Measurements from ENCODE around the gene DNHD1.

The DNHD1 gene

GRCh38 chr11:6567371-6567745, 70.3 kb downstream of the DNHD1 start:
- H4K8ac ChIP-seq (ENCODE audit: low read depth, low read length): no peak overlapping the region
- no peaks in the 10 kb centered on the region for H3K79me1 ChIP-seq (ENCODE audit: low read length)
- no peak overlapping the region for H3K23ac ChIP-seq (ENCODE audit: low read length)
- H3K4me3 ChIP-seq (ENCODE audit: low read depth, low read length): no peak overlapping the region
- no peak overlapping the region for H4K91ac ChIP-seq (ENCODE audit: low read depth, low read length)
- no peak overlapping the region for H3K14ac ChIP-seq (ENCODE audit: low read length)
- H2AFZ ChIP-seq (ENCODE audit: insufficient read depth, low read length, poor library complexity): no peak overlapping the region
- no peak overlapping the region for H3K9ac ChIP-seq (ENCODE audit: low read length)
- no peak overlapping the region for H2BK12ac ChIP-seq (ENCODE audit: low read length)
- H3K4me2 ChIP-seq (ENCODE audit: low read length): no peak overlapping the region
- H3K79me2 ChIP-seq (ENCODE audit: control insufficient read depth, insufficient read depth, low read length, poor library complexity): no peaks in the 10 kb centered on the region
- H3K4me1 ChIP-seq (ENCODE audit: control insufficient read depth in 1 of 2, insufficient read depth in 2 of 2, low read length in 2 of 2): peaks cover 4 to 5% of the 10 kb centered on the region in 2 experiments
- no peak overlapping the region for H2BK120ac ChIP-seq (ENCODE audit: insufficient read depth, low read length, poor library complexity)
- H3K36me3 ChIP-seq (ENCODE audit: control insufficient read depth in 1 of 2, insufficient read depth in 2 of 2, low read length in 2 of 2): no peaks in the 10 kb centered on the region
- no CpG with 5 or more reads among the region's 7 CpGs for WGBS (ENCODE audit: extremely low coverage, insufficient coverage, insufficient read length)
- no peak overlapping the region for H2BK5ac ChIP-seq (ENCODE audit: low read depth, low read length, poor library complexity)
- no peak overlapping the region for H3K4ac ChIP-seq (ENCODE audit: low read depth, low read length)
- H3K9me3 ChIP-seq (ENCODE audit: insufficient read depth, low read depth, low read length): peaks cover 5% of the 10 kb centered on the region
- H3K18ac ChIP-seq (ENCODE audit: low read length): no peak overlapping the region
- no peak overlapping the region for H4K12ac ChIP-seq (ENCODE audit: low read depth, low read length)
- DNase-seq: no peak
- no peak overlapping the region for H3K27ac ChIP-seq (ENCODE audit: low read depth, low read length)
- no peak overlapping the region for H2AK5ac ChIP-seq (ENCODE audit: low read length)
- no peaks in the 10 kb centered on the region for H3K27me3 ChIP-seq (ENCODE audit: insufficient read depth, low read length)

DNA sequence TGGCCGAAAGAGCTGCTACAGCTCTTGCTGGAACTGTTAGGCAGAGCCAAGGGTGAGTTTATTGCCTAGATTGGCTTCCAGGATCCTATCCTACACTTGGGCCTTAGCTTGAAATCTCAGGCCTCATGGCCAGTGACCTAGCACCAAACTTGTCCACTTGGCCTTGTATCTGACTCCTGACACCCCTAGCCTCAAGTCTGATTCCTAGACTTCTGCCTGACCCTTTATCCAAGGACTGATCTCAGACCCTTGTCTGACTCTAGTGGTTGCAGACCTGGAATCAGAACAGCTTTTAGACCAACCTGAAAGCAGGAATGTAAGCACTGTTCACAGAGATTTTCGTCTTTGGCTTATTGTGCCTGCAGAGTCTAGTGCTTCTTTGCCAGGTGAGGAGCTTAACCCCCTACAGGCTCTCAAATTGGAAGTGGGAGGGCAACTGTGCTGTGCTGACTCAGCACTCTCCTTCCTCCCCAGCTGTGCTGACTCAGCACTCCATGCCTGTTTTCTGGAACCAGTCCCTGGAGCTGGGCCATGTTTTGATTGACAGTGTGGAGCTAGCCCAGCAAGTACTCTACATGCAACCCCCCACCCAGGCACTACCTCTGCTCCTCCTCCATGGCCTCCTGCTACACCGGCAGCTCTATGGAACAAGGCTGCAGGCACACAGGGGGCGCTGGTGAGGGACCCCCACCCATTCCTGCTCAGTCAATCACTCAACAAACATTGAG, 71.3 kb downstream of the DNHD1 start:
- Histone ChIP-seq H4K8ac (ENCODE audit: low read depth, low read length) (no peak overlapping the region), H3K18ac (ENCODE audit: low read length) (no peak overlapping the region), H3K4me1 (ENCODE audit: control insufficient read depth in 1 of 2, insufficient read depth in 2 of 2, low read length in 2 of 2) (peaks cover 4 to 5% of the 10 kb centered on the region in 2 experiments), H3K23ac (ENCODE audit: low read length) (no peak overlapping the region), H2AFZ (ENCODE audit: insufficient read depth, low read length, poor library complexity) (no peak overlapping the region), H4K12ac (ENCODE audit: low read depth, low read length) (no peak overlapping the region), H3K4me3 (ENCODE audit: low read depth, low read length) (no peak overlapping the region), H2BK12ac (ENCODE audit: low read length) (no peak overlapping the region), H3K79me2 (ENCODE audit: control insufficient read depth, insufficient read depth, low read length, poor library complexity) (no peaks in the 10 kb centered on the region), H3K36me3 (ENCODE audit: control insufficient read depth in 1 of 2, insufficient read depth in 2 of 2, low read length in 2 of 2) (no peaks in the 10 kb centered on the region), H3K79me1 (ENCODE audit: low read length) (no peaks in the 10 kb centered on the region), H2AK5ac (ENCODE audit: low read length) (no peak overlapping the region), H4K91ac (ENCODE audit: low read depth, low read length) (no peak overlapping the region), H3K9ac (ENCODE audit: low read length) (no peak overlapping the region), H3K9me3 (ENCODE audit: insufficient read depth, low read depth, low read length) (peaks cover 5% of the 10 kb centered on the region), H3K27ac (ENCODE audit: low read depth, low read length) (no peak overlapping the region), H3K14ac (ENCODE audit: low read length) (no peak overlapping the region), H3K27me3 (ENCODE audit: insufficient read depth, low read length) (no peaks in the 10 kb centered on the region), H2BK5ac (ENCODE audit: low read depth, low read length, poor library complexity) (no peak overlapping the region), H3K4me2 (ENCODE audit: low read length) (no peak overlapping the region), H3K4ac (ENCODE audit: low read depth, low read length) (no peak overlapping the region), H2BK120ac (ENCODE audit: insufficient read depth, low read length, poor library complexity) (no peak overlapping the region)
- WGBS (ENCODE audit: extremely low coverage, insufficient coverage, insufficient read length): no CpG with 5 or more reads among the region's 4 CpGs
- DNase-seq: no peak

GRCh38 chr11:6569706-6570105, 72.6 kb downstream of the DNHD1 start:
- WGBS (ENCODE audit: extremely low coverage, insufficient coverage, insufficient read length): 100% methylated on average over 1 of the region's 5 CpGs
- no peaks in the 10 kb centered on the region for H3K79me2 ChIP-seq (ENCODE audit: control insufficient read depth, insufficient read depth, low read length, poor library complexity)
- H3K9me3 ChIP-seq (ENCODE audit: insufficient read depth, low read depth, low read length): peaks cover 5% of the 10 kb centered on the region
- H3K79me1 ChIP-seq (ENCODE audit: low read length): no peaks in the 10 kb centered on the region
- no peak overlapping the region for H3K18ac ChIP-seq (ENCODE audit: low read length)
- no peak overlapping the region for H2BK5ac ChIP-seq (ENCODE audit: low read depth, low read length, poor library complexity)
- no peak overlapping the region for H3K27ac ChIP-seq (ENCODE audit: low read depth, low read length)
- no peak overlapping the region for H2AFZ ChIP-seq (ENCODE audit: insufficient read depth, low read length, poor library complexity)
- no peak overlapping the region for H3K4me3 ChIP-seq (ENCODE audit: low read depth, low read length)
- H2AK5ac ChIP-seq (ENCODE audit: low read length): no peak overlapping the region
- H4K8ac ChIP-seq (ENCODE audit: low read depth, low read length): no peak overlapping the region
- H2BK120ac ChIP-seq (ENCODE audit: insufficient read depth, low read length, poor library complexity): no peak overlapping the region
- H3K36me3 ChIP-seq (ENCODE audit: control insufficient read depth in 1 of 2, insufficient read depth in 2 of 2, low read length in 2 of 2): no peaks in the 10 kb centered on the region
- no peaks in the 10 kb centered on the region for H3K27me3 ChIP-seq (ENCODE audit: insufficient read depth, low read length)
- no peak overlapping the region for H3K9ac ChIP-seq (ENCODE audit: low read length)
- H4K12ac ChIP-seq (ENCODE audit: low read depth, low read length): no peak overlapping the region
- H3K4me1 ChIP-seq (ENCODE audit: control insufficient read depth in 1 of 2, insufficient read depth in 2 of 2, low read length in 2 of 2): peaks cover 4 to 5% of the 10 kb centered on the region in 2 experiments
- H3K23ac ChIP-seq (ENCODE audit: low read length): no peak overlapping the region
- DNase-seq: no peak
- no peak overlapping the region for H4K91ac ChIP-seq (ENCODE audit: low read depth, low read length)
- H3K4me2 ChIP-seq (ENCODE audit: low read length): no peak overlapping the region
- no peak overlapping the region for H2BK12ac ChIP-seq (ENCODE audit: low read length)
- H3K4ac ChIP-seq (ENCODE audit: low read depth, low read length): no peak overlapping the region
- no peak overlapping the region for H3K14ac ChIP-seq (ENCODE audit: low read length)

GRCh38 chr11:6570691-6571427, 73.8 kb downstream of the DNHD1 start:
- Histone ChIP-seq H3K9me3 (ENCODE audit: insufficient read depth, low read depth, low read length) (peaks cover 5% of the 10 kb centered on the region), H4K8ac (ENCODE audit: low read depth, low read length) (no peak overlapping the region), H3K4me3 (ENCODE audit: low read depth, low read length) (no peak overlapping the region), H3K23ac (ENCODE audit: low read length) (no peak overlapping the region), H2AFZ (ENCODE audit: insufficient read depth, low read length, poor library complexity) (no peak overlapping the region), H4K91ac (ENCODE audit: low read depth, low read length) (no peak overlapping the region), H3K4me1 (ENCODE audit: control insufficient read depth in 1 of 2, insufficient read depth in 2 of 2, low read length in 2 of 2) (peaks cover 4 to 5% of the 10 kb centered on the region in 2 experiments), H2AK5ac (ENCODE audit: low read length) (no peak overlapping the region), H2BK120ac (ENCODE audit: insufficient read depth, low read length, poor library complexity) (no peak overlapping the region), H3K79me1 (ENCODE audit: low read length) (no peaks in the 10 kb centered on the region), H3K4ac (ENCODE audit: low read depth, low read length) (no peak overlapping the region), H3K14ac (ENCODE audit: low read length) (no peak overlapping the region), H3K18ac (ENCODE audit: low read length) (no peak overlapping the region), H4K12ac (ENCODE audit: low read depth, low read length) (no peak overlapping the region), H2BK5ac (ENCODE audit: low read depth, low read length, poor library complexity) (no peak overlapping the region), H3K9ac (ENCODE audit: low read length) (no peak overlapping the region), H3K79me2 (ENCODE audit: control insufficient read depth, insufficient read depth, low read length, poor library complexity) (no peaks in the 10 kb centered on the region), H3K4me2 (ENCODE audit: low read length) (no peak overlapping the region), H3K36me3 (ENCODE audit: control insufficient read depth in 1 of 2, insufficient read depth in 2 of 2, low read length in 2 of 2) (no peaks in the 10 kb centered on the region), H2BK12ac (ENCODE audit: low read length) (no peak overlapping the region), H3K27ac (ENCODE audit: low read depth, low read length) (no peak overlapping the region), H3K27me3 (ENCODE audit: insufficient read depth, low read length) (no peaks in the 10 kb centered on the region)
- WGBS (ENCODE audit: extremely low coverage, insufficient coverage, insufficient read length): no CpG with 5 or more reads among the region's 62 CpGs
- no peak for DNase-seq

All from trophoblast cell (in vitro differentiated cells and primary cell).